ENCODE results near the gene SEPTIN5.
"Not testable (repeated sequence)": the region's sequence is repeated elsewhere in the genome, so short reads cannot be mapped to it uniquely, and the experiment has no call there.

Gene SEPTIN5

DNA sequence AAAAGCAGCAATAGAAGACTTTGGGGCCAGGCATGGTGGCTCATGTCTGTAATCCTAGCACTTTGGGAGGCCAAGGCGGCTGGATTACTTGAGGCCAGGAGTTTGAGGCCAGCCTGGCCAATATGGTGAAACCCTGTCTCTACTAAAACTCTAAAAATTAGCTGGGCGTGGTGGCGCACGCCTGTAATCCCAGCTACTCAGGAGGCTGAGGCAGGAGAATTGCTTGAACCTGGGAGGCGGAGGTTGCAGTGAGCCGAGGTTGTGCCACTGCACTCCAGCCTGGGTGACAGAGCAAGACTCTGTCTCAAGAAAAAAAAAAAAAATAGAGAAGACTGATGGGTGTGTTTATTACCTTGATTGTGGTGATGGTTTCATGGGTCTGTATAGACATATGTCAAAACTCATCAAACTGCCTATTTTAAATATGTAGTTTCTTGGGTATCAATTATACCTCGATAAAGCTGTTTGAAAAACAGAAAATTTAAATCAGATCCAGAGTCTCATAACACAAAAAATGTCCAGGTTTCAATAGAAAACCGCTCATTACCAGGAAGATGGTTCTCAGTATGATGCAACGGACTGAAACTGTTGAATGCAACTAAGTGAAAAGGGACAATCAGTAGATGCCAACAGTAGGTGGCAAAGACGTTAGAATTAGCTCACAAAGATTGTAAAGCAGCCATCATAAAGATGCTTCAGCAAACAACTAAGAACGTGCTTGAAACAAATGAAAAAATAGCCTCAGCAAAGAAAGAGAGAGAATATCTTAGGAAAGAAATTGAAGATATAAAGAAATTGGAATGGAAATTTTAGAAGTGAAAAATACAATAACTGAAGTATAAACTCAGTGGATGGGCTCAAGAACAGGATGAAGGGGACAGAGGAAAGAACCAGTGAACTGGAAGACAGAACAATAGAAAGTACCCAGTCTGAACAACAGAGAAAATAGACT lies 33.1 kb upstream of the SEPTIN5 start:
- DNase-seq (ENCODE audit: low read depth) = no peak

DNA sequence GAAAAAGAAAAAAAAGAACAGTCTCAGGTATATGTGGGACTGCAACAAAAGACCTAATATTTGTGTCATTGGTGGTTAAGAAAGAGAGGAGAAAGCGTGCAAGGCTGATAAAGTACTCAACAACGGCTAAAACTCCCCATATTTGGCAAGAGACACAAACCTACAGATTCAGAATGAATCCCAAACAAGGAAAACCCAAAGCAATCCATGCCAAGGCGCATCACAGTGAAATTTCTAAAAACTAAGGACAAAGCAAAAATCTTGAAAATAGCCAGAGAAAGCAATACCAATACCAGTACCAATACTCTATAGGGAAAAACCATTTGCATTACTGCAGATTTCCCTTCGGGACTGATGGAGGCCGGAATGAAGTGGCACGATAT lies 32.4 kb upstream of the SEPTIN5 start:
- no peak for DNase-seq (ENCODE audit: low read depth)

DNA sequence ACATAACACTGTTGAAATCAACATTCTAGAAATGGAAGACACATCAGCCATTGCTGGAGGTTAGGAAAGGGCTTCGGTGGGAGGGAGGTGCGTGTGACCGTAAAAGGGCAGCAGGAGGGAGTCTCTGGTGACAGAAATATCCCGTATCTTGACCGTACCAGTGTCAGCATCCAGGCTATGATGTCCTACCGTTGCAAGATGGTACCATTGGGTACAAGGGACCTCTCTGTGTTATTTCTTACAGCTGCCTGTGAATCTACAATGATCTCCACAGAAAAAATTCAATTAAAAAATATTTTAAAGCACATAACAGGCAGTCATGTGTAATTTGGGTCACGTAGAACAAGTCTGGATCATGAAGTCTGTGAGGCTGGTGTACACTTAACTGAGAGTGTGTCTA lies 27.4 kb upstream of the SEPTIN5 start:
- DNase-seq (ENCODE audit: low read depth) = no peak

DNA sequence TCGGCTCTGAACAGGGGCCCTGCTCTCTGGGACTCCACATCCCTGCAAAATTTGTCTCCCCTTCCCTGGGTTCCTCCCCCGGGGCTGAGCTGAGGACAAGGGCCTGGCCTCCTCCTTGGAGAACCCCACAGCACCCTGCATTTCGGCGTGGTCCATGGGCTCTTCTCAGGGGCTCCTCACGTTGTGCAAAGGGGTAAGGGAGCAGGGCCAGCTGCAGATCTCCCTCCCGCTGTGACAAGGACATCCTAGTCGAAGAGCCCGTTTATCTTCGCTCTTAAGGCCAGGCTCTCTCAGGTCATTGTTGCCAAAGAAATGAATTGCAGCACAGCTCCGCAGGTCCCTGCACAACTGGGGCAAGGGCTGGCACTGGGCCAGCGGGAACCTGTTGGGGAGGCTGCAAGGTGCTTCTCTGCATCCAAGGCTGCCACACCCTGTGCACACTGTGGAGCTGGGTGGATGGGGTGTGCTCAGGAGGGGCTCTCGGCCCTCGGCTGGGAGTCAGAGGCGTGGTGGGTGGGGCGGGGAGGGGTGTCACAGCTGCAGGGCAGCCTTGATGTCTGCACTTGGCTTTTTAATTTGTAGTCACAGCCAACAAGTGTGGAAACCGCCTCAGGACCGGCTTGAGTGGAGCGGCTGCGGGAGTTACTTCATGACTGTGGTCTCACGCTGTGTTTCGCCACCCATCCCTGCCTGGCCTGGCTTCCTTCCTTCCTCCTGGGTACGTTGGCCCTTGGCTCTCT lies 26.6 kb upstream of the SEPTIN5 start:
- no peak for DNase-seq (ENCODE audit: low read depth)

DNA sequence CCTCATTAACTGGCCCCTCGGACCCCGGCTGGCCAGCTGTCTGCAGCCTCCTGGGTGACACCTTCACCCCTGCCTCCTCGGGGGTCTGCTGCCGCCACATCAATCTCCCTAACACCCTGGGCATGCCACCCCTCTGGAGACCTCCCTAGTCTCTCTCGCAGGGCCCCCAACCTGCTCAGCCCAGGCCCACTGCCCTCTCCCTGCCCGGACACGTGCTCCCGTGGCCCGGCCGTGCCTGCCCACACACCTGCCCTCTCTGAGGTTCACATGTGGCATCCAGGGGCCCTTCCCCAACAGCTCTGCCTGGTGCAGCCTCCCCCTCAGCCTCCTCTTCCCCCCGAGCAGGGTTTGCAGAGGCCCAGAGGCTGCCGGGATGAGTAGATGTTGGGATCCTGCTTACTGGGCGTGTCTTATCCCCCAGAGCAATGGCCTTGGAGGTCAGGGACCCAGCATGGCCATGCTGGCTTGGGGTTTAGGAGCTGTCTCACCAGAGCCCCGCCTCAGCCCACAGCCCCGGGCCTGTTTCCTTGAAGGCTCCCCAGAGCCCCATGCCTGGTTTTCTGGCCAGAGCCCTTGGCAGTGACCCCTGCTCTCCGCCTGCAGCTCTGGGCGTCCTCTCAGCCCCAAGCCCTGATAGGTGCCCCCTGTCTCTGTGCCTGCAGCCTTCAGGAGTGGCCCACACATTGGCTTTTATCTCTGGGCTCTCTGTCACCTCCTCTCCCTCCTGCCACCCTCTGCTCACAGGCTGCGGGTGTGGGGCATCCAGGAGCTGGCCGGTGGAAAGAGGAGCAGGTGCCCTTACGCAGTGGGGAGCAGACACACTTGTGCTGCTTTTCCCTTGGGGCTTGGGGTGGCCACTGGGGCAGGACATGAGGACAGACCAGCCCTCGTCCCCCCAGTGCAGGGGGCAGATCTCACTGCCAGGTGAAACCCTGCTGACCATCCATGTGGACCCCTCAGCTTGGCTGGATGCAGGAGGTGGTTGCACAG lies 25.7 kb upstream of the SEPTIN5 start:
- DNase-seq (ENCODE audit: low read depth) = no peak

DNA sequence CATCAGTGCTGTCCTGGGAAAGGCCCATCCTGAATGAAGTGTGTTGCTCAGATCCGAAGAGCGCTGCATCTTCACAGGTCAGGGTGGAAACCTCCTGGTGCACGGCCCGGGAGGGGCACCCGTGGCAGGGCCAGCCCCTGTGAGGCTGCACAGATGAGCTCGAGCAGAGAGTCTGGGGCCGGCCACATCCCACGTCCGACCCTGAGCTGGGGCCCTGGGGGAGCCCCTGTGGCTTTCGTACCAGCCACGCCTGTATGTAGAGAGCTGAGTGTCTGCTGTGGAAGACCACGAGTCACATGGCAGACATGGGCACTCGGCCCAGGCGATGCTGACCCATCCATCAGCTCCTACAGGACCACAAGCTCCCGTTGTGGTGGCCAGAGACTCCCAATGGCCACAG lies 24.9 kb upstream of the SEPTIN5 start:
- no peak for DNase-seq (ENCODE audit: low read depth)

DNA sequence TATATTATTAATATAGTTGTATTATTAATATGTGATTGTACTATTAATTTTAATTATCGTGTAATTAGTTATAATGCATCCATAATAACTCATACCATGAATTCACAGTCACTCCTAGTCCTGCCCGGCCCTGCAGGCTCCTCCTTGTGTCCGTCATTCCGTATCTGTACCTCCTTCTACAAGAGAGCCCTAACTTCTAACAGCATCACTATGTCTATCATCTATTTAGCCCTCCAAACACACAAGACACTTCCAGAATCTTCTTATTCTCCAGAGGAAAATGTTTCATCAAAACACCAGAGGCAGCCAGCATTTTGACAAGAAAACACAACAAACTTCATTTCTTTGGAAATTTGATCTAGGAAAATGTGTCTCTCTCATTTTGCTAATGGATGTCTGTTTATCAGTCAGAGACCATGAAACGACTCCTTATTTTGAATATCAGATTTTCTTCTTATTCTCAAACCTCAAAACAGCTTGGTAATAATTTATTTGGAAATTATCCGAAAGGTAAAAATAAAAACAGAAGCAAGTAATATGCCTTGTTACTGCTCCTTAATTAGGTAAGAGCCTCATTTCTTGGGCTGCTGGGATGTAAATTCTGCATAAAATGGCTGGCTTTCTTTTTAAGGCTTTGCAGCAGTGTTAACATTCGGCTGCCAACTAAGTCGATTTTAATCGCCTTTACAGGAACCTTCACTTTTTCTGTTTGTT lies 23.1 kb upstream of the SEPTIN5 start:
- no peak for DNase-seq (ENCODE audit: low read depth)

DNA sequence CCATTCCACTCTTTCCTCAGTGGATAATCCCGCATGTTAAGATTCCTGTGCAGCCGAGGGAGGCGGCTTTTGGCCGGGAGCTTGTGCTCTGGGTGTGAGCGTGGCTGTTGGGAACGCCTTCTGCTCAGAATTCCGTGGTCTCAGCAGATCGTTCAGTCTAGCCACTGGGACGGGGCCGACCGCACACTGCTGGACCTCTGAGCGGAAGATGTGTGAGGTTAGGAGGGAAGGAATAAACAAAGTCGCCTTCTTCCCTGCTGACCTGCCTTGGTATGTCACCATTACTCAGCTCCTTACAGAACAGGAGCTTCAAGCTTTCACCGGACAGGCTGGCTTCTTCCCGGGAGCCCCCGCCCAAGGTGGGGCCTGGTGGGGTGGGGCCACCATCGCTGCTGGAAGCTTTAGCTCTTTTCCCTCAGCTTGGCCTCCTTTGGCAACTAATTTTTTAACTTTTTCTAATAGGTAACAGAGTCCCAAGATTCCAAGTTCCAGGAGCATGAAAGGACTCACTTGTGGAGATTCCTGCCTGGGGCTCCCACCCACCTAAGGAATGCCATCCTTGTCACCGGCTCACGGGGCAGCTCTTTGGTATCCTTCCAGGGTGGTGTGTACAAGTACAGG lies 22.5 kb upstream of the SEPTIN5 start:
- no peak for DNase-seq (ENCODE audit: low read depth)

DNA sequence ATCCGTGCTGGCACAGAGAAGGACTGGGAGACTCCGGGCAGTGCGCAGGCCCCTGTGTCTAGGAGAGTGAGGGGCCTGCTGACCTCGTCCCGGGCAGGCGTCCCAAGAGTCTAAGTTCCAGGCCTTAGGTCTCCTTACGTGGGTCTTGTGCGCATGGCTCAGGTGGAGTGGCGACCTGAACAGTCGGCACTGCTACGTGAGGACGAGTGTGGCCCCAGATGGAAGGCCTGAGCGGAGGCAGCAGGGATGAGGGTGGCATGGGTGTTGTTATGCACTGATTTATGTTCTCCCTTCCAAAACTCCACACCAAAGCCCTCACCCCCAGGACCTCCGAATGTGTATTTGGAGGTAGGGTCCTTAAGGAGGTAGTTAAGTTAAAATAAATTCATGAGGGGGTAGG lies 20.7 kb upstream of the SEPTIN5 start:
- no peak for DNase-seq (ENCODE audit: low read depth)

DNA sequence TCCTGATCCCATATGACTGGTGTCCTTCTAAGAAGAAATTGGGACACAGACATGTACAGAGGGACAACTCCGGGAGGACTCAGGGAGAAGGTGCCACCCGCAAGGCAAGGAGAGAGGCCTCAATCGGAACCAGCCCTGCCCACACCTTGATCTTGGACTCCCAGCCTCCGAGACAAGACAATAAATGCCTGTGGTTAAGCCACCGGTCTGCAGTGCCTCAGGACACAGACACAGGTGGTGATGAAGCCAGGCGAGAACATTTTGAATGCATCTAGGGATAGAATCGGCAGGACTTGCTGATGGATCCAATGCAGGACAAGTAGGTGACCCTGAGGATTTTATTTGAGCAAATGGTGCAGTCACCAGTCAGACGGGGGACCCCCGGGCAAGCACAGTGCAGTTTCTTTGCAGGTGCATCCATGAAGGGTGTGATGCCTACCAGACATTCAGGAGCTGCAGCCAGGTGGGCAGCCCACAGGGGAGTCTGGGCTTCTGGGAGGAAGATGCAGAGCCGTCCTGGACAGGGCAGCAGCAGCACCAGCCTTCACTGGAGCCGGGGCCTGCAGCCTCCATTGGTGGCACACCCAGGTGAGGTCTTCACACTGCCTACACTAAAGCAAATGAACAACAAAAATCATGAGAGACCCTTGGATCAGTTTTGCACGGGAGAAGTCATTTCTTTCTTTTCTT lies 20.2 kb upstream of the SEPTIN5 start:
- no peak for DNase-seq (ENCODE audit: low read depth)

DNA sequence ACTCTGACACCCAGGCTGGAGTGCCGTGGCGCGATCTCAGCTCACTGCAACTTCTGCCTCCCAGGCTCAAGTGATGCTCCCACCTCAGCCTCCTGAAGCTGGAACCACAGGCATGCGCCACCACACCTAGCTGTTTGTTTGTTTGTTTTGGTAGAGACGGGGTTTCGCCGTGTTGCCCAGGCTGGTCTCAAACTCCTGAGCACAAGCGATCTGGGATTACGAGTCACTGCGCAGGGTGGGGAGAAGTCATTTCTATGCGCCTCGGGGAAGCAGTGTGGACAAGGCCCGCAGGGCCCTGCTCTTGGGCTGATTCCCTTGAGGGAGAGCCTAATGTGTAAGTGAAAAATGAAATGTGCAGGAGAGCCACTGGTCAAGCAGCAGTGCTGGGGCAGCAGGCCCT lies 19.6 kb upstream of the SEPTIN5 start:
- no peak for DNase-seq (ENCODE audit: low read depth)

DNA sequence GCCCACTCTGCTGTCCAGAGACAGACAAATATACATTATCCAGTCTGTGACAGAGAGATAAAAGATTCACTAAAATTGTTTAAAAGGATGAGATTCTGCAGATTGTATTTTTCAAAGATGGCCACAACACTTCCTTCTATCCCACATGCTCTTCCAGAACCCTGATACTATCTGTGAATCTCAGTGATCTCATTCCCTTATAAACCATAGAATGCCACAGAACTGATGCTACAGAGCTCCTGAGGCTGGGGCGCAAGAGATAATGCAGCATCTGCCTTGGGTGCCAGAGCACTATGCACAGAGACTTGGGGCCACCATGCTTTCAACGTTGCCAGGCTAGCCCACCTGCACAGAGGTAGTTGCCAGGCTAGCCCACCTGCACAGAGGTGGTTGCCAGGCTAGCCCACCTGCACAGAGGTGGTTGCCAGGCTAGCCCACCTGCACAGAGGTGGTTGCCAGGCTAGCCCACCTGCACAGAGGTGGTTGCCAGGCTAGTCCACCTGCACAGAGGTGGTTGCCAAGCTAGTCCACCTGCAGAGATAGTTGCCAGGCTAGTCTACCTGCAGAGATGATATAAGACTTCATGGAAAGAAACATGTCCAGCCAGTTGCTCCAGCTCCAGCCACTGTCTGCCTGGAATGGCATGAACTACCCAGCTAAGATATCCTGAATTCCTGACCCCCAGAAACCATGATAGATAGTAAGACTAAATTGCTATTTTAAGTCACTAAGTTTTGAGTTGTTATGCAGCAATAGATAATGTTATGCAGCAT lies 17.6 kb upstream of the SEPTIN5 start:
- no peak for DNase-seq (ENCODE audit: low read depth)

DNA sequence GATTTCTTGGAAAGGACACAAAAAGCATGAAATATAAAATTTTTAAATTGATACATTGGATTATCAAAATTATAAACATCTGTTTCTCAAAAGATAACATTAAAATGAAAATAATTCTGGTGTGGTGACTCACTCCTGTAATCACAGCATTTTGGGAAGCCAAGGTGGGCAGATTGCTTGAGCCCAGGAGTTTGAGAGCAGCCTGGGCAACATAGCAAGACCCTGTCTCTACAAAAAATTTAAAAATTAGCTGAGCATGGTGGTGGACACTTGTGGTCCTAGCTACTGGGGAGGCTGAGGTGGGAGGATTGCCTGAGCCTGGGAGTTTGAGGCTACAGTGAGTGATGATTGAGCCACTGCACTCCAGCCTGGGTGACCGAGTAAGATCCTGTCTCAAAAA lies 16.4 kb upstream of the SEPTIN5 start:
- not testable (repeated sequence) for DNase-seq (ENCODE audit: low read depth)

DNA sequence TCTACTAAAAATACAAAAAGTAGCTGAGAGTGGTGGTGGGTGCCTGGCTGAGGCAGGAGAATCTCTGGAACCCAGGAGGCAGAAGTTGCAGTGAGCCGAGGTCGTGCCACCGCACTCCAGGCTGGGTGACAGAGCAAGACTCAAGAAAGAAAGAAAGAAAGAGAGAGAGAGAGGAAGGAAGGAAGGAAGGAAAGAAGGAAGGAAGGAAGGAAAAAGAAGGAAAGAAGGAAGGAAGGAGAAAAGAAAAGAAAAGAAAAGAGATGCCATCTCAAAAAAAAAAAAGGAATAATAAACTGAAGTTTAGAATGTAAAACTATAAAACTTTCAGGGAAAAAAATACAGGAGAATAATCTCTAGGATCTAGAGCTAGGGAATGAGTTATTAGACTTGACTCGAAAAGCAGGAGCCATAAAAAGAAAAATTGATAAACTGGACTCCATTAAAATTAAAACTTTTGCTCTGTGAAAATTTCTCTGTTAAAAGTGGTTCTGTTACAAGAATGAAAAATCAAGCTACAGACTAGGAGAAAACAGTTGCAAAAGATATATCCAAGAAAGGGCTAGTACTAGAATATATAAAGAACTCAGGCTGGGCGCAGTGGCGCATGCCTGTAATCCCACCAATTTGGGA lies 13.4 kb upstream of the SEPTIN5 start:
- no peak for DNase-seq (ENCODE audit: low read depth)

DNA sequence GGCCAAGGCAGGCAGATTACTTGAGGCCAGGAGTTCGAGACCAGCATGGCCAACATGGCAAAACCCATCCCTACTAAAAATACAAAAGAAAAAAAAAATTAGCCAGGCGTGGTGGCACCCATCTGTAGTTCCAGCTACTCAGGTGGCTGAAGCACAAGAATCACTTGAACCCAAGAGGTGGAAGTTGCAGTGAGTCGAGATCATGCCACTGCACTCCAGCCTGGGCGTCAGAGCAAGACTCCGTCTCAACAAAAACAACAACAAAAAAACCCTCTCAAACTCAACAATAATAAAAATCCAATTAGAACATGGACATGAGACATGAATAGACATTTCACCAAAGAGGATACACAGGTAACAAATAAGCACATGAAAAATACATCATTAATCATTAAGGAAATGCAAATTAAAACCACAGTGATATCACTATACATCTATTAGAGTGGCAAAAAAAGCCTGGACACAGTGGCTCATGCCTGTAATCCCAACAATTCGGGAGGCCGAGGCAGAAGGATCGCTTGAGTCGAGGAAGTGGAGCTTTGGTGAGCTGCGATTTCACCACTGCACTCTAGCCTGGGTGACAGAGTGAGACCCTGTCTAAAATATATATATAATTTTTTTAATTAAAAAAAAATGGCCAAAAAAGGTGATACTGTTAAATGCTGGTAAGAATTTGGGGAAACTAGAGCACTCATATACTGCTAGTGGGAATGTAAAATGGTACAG lies 12.7 kb upstream of the SEPTIN5 start:
- DNase-seq (ENCODE audit: low read depth) = no peak

DNA sequence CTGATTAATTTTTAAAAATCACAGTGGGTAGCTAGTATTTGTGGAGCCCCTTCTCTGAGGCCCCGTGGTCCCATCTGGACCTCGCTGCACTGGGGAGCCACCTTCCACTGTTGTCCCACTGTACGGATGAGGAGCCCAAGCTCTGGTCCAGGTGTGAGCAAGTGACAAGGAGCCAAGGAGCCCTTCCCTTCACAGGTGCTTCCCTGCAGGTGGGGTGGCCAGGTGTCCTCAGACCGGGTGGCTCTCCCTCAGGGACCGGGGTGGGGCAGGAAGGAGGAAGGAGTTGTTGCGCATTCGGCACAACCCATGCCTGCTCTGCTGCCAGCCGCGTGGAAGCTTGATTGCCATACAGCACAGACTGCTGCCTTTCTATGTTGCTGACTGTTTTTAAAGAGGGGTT lies 10.4 kb upstream of the SEPTIN5 start:
- no peak for DNase-seq (ENCODE audit: low read depth)

DNA sequence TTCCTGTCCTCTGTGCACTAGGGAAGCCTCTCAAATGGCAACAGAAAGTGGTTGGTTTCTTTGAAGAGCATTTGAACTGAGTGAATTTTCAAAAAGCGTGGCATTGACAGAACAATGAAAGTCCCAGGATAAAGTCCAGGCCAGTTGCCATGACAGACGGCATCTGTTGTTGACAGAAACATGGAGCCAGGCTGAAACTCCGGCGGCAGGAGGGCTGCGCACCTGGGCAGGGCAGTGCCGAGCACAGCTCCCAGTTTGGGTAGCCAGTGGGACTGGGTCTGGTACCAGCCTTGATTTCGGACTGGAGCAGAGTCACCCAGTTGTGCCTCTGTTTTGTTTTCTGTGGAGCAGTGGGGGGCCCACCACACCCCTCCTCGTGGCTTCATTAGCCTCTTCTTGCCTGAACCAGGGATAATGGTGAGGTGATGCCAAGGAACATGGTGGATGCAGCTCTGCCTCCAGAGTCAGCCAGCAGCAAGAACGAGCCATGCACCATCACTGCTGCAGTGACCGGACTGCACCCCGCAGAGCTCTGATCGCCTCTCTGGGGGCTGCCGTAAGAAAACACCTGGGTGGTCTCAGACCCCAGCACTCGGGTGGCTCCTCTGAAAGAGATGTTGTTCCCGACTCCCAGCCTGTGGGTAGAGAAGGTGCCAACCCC lies 9.8 kb upstream of the SEPTIN5 start:
- DNase-seq (ENCODE audit: low read depth) = no peak

Measured in activated T-cell treated with anti-CD3 and anti-CD28 coated beads for 48 hours (primary cell).